Bladder microvascular endothelial cell (primary cell): ENCODE data around the gene HSPA13. TPM values are rescaled to one million over a fixed set of nuclear protein-coding genes. Genes with fewer than 3 reads are reported as not detected.

Source experiments
- total RNA-seq: library from RNA; depleted of rRNA; stranded (reverse); fragments of >200 nt; gene quantifications from 2 replicates; pipeline ENCODE4 v1.2.3, GENCODE V29; 2014

The HSPA13 gene
- 23.0 and 46.6 TPM in 2 replicates for total RNA-seq

GRCh38 chr21:14382835-14383595 is at the start of gene HSPA13:
Gene HSPA13 (minus strand): TSS chr21:14383146. CDS start chr21:14383119, 27 bp downstream.

Other genes with a start within 250 kb of the HSPA13 start
- gene LIPI, start 172.2 kb downstream of the HSPA13 start, total RNA-seq: not detected in 2 replicates
- not detected in 2 replicates for gene RBM11, start 167.0 kb downstream of the HSPA13 start, total RNA-seq
- 0.16 and 0.25 TPM in 2 replicates for gene SAMSN1, start 163.2 kb upstream of the HSPA13 start, total RNA-seq